GM12878 (cell line): ENCODE measurements around the gene IFT22. TPM values are rescaled to one million over a fixed set of nuclear protein-coding genes. Genes with fewer than 3 reads are reported as not detected.

ENCODE experiments used
- ATAC-seq: fragments of 200-7000 bp; cut with Tn5 transposase; 3 replicates; pipeline ENCODE4 v1.9.1; 2020; ENCODE audit warnings: mild to moderate bottlenecking, moderate library complexity
- BruUV-seq: library from RNA; stranded (reverse); fragments of 400-500 nt; replicated peaks from 2 replicates; lab custom pipeline; 2021; lab: Mats Ljungman, UMichigan
- CTCF ChIA-PET: fragments of 300-600 bp; sonication (Branson Sonifier 250); formaldehyde crosslinking; extraction: SDS; loops from one replicate; lab custom pipeline; 2021; ENCODE audit warnings: inconsistent platforms; lab: Yijun Ruan, JAX
- POLR2A ChIA-PET: fragments of 350-600 bp; formaldehyde crosslinking; extraction: SDS; loops from one replicate; lab custom pipeline; 2021; ENCODE audit warnings: inconsistent platforms; lab: Charles Lee
- RAD21 ChIA-PET: fragments of 300-600 bp; sonication (Branson Sonifier 250); formaldehyde crosslinking; loops from one replicate; lab custom pipeline; 2023; ENCODE audit warnings: antibody characterized with exemption; ENCODE audit not compliant: unreplicated experiment; lab: Charles Lee
- SMC1A ChIA-PET: fragments of 300-600 bp; sonication (Branson Sonifier 250); formaldehyde crosslinking; loops from one replicate; lab custom pipeline; 2023; ENCODE audit not compliant: unreplicated experiment, uncharacterized antibody; lab: Charles Lee
- DNase-seq: peaks from one replicate; pipeline ENCODE4 v3.0.0-alpha.2; 2011; ENCODE audit warnings: low read depth, low spot score
- FAIRE-seq: peaks from 3 replicates; lab custom pipeline; 2011; peaks lifted over from hg19 to GRCh38; lab: Jason Lieb, UNC
- H2AFZ ChIP-seq: 2 replicates; pipeline ENCODE4 v1.6.0; 2011; ENCODE audit warnings: low read depth, low read length, control low read depth; ENCODE audit not compliant: control insufficient read depth
- H3K27ac ChIP-seq: 2 replicates; pipeline ENCODE4 v1.5.1; 2011; ENCODE audit warnings: control low read depth; ENCODE audit not compliant: control insufficient read depth, insufficient read depth
- H3K27me3 ChIP-seq, 2 experiments: replicated peaks in 1 of 2; 2 replicates each; pipeline versions ENCODE4 v1.6.0 to v1.6.1; 2011; ENCODE audit warnings: low read length in 1 of 2; ENCODE audit not compliant: control insufficient read depth in 2 of 2, insufficient read depth in 2 of 2
- H3K36me3 ChIP-seq, 2 experiments: 2 replicates each; pipeline ENCODE4 v1.5.1; 2011; ENCODE audit warnings: low read length in 1 of 2; ENCODE audit not compliant: control insufficient read depth in 2 of 2, insufficient read depth in 2 of 2
- H3K4me1 ChIP-seq: 2 replicates; pipeline ENCODE4 v1.6.1; 2011; ENCODE audit warnings: mild to moderate bottlenecking, low read length, moderate library complexity, mixed read lengths; ENCODE audit not compliant: control insufficient read depth, insufficient read depth
- H3K4me2 ChIP-seq: 2 replicates; pipeline ENCODE4 v1.6.0; 2011; ENCODE audit warnings: control low read depth; ENCODE audit not compliant: control insufficient read depth, insufficient read depth
- H3K4me3 ChIP-seq: fragments of 200-600 bp; sonication (generic); 2 replicates; pipeline ENCODE4 v1.5.1; 2016
- H3K79me2 ChIP-seq: 2 replicates; pipeline ENCODE4 v1.6.0; 2011; ENCODE audit warnings: low read length; ENCODE audit not compliant: control insufficient read depth, insufficient read depth
- H3K9ac ChIP-seq: 2 replicates; pipeline ENCODE4 v1.8.0; 2011; ENCODE audit warnings: low read length, control low read depth, mixed read lengths; ENCODE audit not compliant: control insufficient read depth, insufficient read depth
- H3K9me3 ChIP-seq: replicated peaks from 3 replicates; pipeline ENCODE4 v1.5.1; 2011; ENCODE audit warnings: mild to moderate bottlenecking, low read length; ENCODE audit not compliant: control insufficient read depth, insufficient read depth
- H4K20me1 ChIP-seq: 2 replicates; pipeline ENCODE4 v1.6.0; 2011; ENCODE audit not compliant: control insufficient read depth, insufficient read depth
- ATF7 ChIP-seq: fragments of 450-650 bp; IDR thresholded peaks from 2 replicates; pipeline ENCODE4 v1.6.1; 2016; ENCODE audit warnings: low read depth, mild to moderate bottlenecking
- CBX5 ChIP-seq: sonication (generic); IDR thresholded peaks from 2 replicates; pipeline ENCODE4 v1.6.1; 2016; ENCODE audit warnings: low read depth, moderate library complexity, mild to moderate bottlenecking, inconsistent platforms
- ETV6 ChIP-seq, 2 experiments: fragments of 450-650 bp in 1 of 2; IDR thresholded peaks in 1 of 2; conservative IDR thresholded peaks in 1 of 2; 2 replicates each; pipeline ENCODE4 v1.6.1; 2014; ENCODE audit warnings: antibody characterized with exemption in 1 of 2, borderline replicate concordance in 1 of 2, low read depth in 1 of 2, mild to moderate bottlenecking in 1 of 2, moderate library complexity in 1 of 2
- FOXK2 ChIP-seq: fragments of 450-650 bp; IDR thresholded peaks from 2 replicates; pipeline ENCODE4 v1.6.1; 2017; ENCODE audit warnings: mild to moderate bottlenecking, moderate library complexity
- GATAD2B ChIP-seq: fragments of 450-650 bp; conservative IDR thresholded peaks from 2 replicates; pipeline ENCODE4 v1.6.1; 2017; ENCODE audit warnings: low read depth, mild to moderate bottlenecking, moderate library complexity
- IRF5 ChIP-seq: fragments of 450-650 bp; IDR thresholded peaks from 2 replicates; pipeline ENCODE4 v1.6.1; 2017; ENCODE audit warnings: borderline replicate concordance
- MYC ChIP-seq: IDR thresholded peaks from 2 replicates; pipeline ENCODE4 v1.6.1; 2011; ENCODE audit warnings: mild to moderate bottlenecking, low read length, moderate library complexity, inconsistent platforms; ENCODE audit not compliant: insufficient read depth, insufficient replicate concordance, insufficient read length, severe bottlenecking
- NFYA ChIP-seq: IDR thresholded peaks from 2 replicates; pipeline ENCODE4 v1.6.1; 2011; ENCODE audit warnings: low read depth, mild to moderate bottlenecking, low read length, improper control_type of control experiment, borderline replicate concordance
- PAX5 ChIP-seq: IDR thresholded peaks from 2 replicates; pipeline ENCODE4 v1.6.1; 2011; ENCODE audit warnings: low read depth, low read length, borderline replicate concordance
- RB1 ChIP-seq: fragments of 450-650 bp; formaldehyde crosslinking; IDR thresholded peaks from 2 replicates; pipeline ENCODE4 v1.6.1; 2017; ENCODE audit warnings: mild to moderate bottlenecking, borderline replicate concordance
- RUNX3 ChIP-seq: IDR thresholded peaks from 2 replicates; pipeline ENCODE4 v1.6.1; 2012; ENCODE audit warnings: low read length, inconsistent platforms
- SIN3A ChIP-seq: IDR thresholded peaks from 2 replicates; pipeline ENCODE4 v1.6.1; 2012; ENCODE audit warnings: low read depth, low read length, improper control_type of control experiment
- SMARCA5 ChIP-seq: fragments of 450-650 bp; IDR thresholded peaks from 2 replicates; pipeline ENCODE4 v1.6.1; 2017; ENCODE audit warnings: mild to moderate bottlenecking
- TARDBP ChIP-seq: IDR thresholded peaks from 2 replicates; pipeline ENCODE4 v1.6.1; 2016; ENCODE audit warnings: borderline replicate concordance
- USF1 ChIP-seq: IDR thresholded peaks from 2 replicates; pipeline ENCODE4 v1.6.1; 2011; ENCODE audit warnings: borderline replicate concordance, low read depth, mild to moderate bottlenecking, moderate library complexity, mixed read lengths, low read length; ENCODE audit not compliant: insufficient read depth; ENCODE audit errors: extremely low read length
- WGBS: methylation state at CpG from one replicate; pipeline ENCODE4 v1.1.6; 2016; ENCODE audit warnings: low lambda C conversion rate; ENCODE audit not compliant: insufficient replicate concordance, insufficient coverage; ENCODE audit errors: missing lambda C conversion rate; 5-methylcytosine and 5-hydroxymethylcytosine counted together
- in situ Hi-C: fragments of 300-500 bp; cut with MboI; formaldehyde crosslinking; loops from 9 replicates; pipeline ENCODE4 v1.14.3; 2018; ENCODE audit warnings: mixed read lengths
- intact Hi-C: fragments of 100-400 bp; cut with micrococcal nuclease; formaldehyde crosslinking; loops from one replicate; pipeline ENCODE4 v1.14.2; 2022; ENCODE audit not compliant: unreplicated experiment
- polyA plus RNA-seq, 11 experiments: library from polyadenylated mRNA; depleted of rRNA in 4 of 11; unstranded in 6 of 11; stranded (reverse) in 5 of 11; fragments of >200 nt; fragmentation: Nextera tagmentation in 4 of 11; fragmentation: Illumina TruSeq in 1 of 11; extraction: Ambion mirVana in 4 of 11; extraction: Trizol in 1 of 11; gene quantifications; 1 replicate in 1 of 11; 2 replicates in 10 of 11; pipeline versions ENCODE4 v1.2.1 to v1.2.3, GENCODE V29; 2011 to 2016; ENCODE audit warnings: inconsistent platforms in 2 of 11, missing spikeins in 2 of 11, low read depth in 1 of 11
- total RNA-seq, 4 experiments: library from RNA; depleted of rRNA in 3 of 4; stranded (reverse); fragments of >200 nt in 3 of 4; fragmentation: Illumina TruSeq in 1 of 4; extraction: Trizol in 1 of 4; gene quantifications; 2 replicates each; pipeline versions ENCODE4 v1.2.1 to v1.2.3, GENCODE V29; 2013 to 2021

Gene IFT22
- total and polyA plus RNA-seq, 10 of the 15 experiments (the other 5 are each of a cell fraction or from before 2014, with no cell fraction given), result 10.1 to 25.7 (median 19.0) TPM

- TF ChIP-seq IRF5 (no peak), TARDBP (no peak), PAX5 (no peak), RB1 (no peak), GATAD2B (no peak), ATF7 (no peak), RUNX3 (no peak)
Observed at GRCh38 chr7:101300465-101301376, 20.9 kb downstream of the IFT22 start (continued).

DNA sequence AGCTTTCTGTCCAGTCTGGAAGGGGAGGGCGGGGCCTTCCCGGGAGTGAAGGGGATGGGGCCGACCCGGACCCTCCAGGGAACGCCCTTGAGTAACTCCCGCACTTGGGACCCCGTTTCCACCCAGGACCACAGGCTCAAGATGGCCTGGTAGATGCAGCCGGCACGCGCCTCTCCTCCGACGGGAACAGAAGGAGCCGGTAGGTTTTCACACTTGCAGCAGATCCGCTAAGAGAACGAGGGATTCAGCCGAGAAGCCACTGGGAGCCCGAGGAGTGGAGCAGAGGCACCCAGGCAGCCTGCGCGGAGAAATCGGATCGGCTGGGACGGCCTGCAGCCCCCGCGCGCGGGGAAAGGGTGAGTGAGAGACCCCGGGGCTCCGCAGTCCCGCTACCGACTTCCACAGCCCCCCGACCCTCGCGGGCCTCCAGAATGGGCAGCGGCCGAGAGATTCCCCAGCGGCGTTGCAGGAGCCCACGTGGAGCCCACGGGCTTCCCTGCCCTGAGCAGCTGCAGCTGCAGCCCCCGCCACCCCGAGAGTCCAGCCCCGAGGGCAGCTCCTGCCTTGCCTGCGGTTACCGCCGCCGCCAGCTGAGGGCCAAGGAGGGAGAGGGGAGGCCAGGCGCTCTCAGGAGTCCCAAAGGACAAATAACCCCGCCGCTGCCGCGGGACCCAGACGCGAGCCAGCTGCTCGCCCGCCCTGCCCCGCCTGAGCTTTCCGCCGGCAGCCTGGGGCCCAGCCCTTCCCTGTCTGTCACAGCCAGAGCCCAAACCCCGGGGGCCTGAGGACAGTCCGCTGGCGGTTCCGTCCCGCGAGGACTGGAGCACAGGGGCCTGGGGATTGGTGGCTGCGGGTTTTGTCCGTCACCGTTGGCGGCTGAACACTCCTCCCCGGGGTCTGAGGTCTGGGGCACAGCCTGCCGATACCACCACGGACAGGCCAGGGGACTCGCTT lies 21.8 kb downstream of the IFT22 start:
- no peaks in the 10 kb centered on the region for H3K4me1 ChIP-seq
- no peak overlapping the region for H3K4me2 ChIP-seq
- CTCF ChIA-PET, result interaction anchor here (1.6 kb wide), 1 partner anchor 15 kb away, joined by 5 read pairs; no protein-coding TSS in a partner anchor
- DNase-seq (no peak), FAIRE-seq (no peak), ATAC-seq (no peak)
- H3K36me3 ChIP-seq, result no peaks in the 10 kb centered on the region
- no peak overlapping the region for H3K4me3 ChIP-seq
- POLR2A ChIA-PET, result no interaction called here
- H3K79me2 ChIP-seq, result no peaks in the 10 kb centered on the region
- peaks cover 11% of the 10 kb centered on the region; the same call in 2 of the 3 replicates for H3K9me3 ChIP-seq
- SMC1A ChIA-PET, result no interaction called here
- 46% methylated on average over 49 of the region's 72 CpGs for WGBS
- in situ Hi-C loops (no loop called here), intact Hi-C loops (no loop called here)
- H4K20me1 ChIP-seq, result no peaks in the 10 kb centered on the region
- H2AFZ ChIP-seq, result no peak overlapping the region
- no peak overlapping the region for H3K9ac ChIP-seq
- peaks cover 3 to 4% of the 10 kb centered on the region in 2 experiments; a peak in 3 of 4 replicates for H3K27me3 ChIP-seq
- no TSS peak for BruUV-seq
- RAD21 ChIA-PET, result no interaction called here
- no peak overlapping the region for H3K27ac ChIP-seq
- TF ChIP-seq NFYA (no peak), FOXK2 (no peak), SMARCA5 (no peak), CBX5 (no peak), MYC (no peak), USF1 (no peak), ETV6 (conservative IDR thresholded peaks at IDR 0.05 in 1 of 2, IDR thresholded peaks at IDR 0.05 in 1 of 2; ENCODE audit: borderline replicate concordance in 1 of 2, low read depth in 1 of 2) (no peak), SIN3A (no peak)
